Measurements from ENCODE around the gene VWA8.

- TF ChIP-seq, protein P1, sequence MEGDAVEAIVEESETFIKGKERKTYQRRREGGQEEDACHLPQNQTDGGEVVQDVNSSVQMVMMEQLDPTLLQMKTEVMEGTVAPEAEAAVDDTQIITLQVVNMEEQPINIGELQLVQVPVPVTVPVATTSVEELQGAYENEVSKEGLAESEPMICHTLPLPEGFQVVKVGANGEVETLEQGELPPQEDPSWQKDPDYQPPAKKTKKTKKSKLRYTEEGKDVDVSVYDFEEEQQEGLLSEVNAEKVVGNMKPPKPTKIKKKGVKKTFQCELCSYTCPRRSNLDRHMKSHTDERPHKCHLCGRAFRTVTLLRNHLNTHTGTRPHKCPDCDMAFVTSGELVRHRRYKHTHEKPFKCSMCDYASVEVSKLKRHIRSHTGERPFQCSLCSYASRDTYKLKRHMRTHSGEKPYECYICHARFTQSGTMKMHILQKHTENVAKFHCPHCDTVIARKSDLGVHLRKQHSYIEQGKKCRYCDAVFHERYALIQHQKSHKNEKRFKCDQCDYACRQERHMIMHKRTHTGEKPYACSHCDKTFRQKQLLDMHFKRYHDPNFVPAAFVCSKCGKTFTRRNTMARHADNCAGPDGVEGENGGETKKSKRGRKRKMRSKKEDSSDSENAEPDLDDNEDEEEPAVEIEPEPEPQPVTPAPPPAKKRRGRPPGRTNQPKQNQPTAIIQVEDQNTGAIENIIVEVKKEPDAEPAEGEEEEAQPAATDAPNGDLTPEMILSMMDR (IDR thresholded peaks at IDR 0.05), result peak; percentile 35 to 79 (median 37)
- TF ChIP-seq POLR2AphosphoS5 (IDR thresholded peaks at IDR 0.05; ENCODE audit: insufficient read depth in 1 of 2, low read depth in 1 of 2) (peak in 1 of 2 donors; percentile 39), POLR2A (IDR thresholded peaks at IDR 0.05) (no peak)
Measured at GRCh38 chr13:41652735-41653361, 308.1 kb downstream of the VWA8 start.
